ENCODE measurements around the gene SLCO4A1.
"Not testable (repeated sequence)": the region's sequence is repeated elsewhere in the genome, so short reads cannot be mapped to it uniquely, and the experiment has no call there.

The SLCO4A1 gene

GRCh38 chr20:62666736-62667529 is 24.6 kb downstream of the SLCO4A1 start:
- no peak for DNase-seq (ENCODE audit: low read depth)

- DNase-seq (ENCODE audit: low read depth), result no peak
These were observed 25.5 kb downstream of the SLCO4A1 start for GRCh38 chr20:62667530-62668440.

GRCh38 chr20:62668441-62669027 is 26.2 kb downstream of the SLCO4A1 start:
- peak; percentile 18 for DNase-seq (ENCODE audit: low read depth)

GRCh38 chr20:62669249-62669648 is 26.9 kb downstream of the SLCO4A1 start:
- no peak for DNase-seq (ENCODE audit: low read depth)

- DNase-seq (ENCODE audit: low read depth), result no peak
These were observed 27.9 kb downstream of the SLCO4A1 start for GRCh38 chr20:62670156-62670555.

GRCh38 chr20:62670998-62671397 is 28.7 kb downstream of the SLCO4A1 start:
- DNase-seq (ENCODE audit: low read depth), result no peak

GRCh38 chr20:62671765-62672164 is 29.5 kb downstream of the SLCO4A1 start:
- DNase-seq (ENCODE audit: low read depth), result no peak

- no peak for DNase-seq (ENCODE audit: low read depth)
These were observed 32.1 kb downstream of the SLCO4A1 start for GRCh38 chr20:62674370-62674769.

- DNase-seq (ENCODE audit: low read depth), result no peak
These were observed 33.0 kb downstream of the SLCO4A1 start for GRCh38 chr20:62675156-62675876.

GRCh38 chr20:62675877-62676260 is 33.6 kb downstream of the SLCO4A1 start:
- no peak for DNase-seq (ENCODE audit: low read depth)

- DNase-seq (ENCODE audit: low read depth), result no peak
These were observed 34.7 kb downstream of the SLCO4A1 start for GRCh38 chr20:62676976-62677375.

GRCh38 chr20:62677678-62678077 is 35.4 kb downstream of the SLCO4A1 start:
- DNase-seq (ENCODE audit: low read depth), result no peak

GRCh38 chr20:62678553-62678952 is 36.2 kb downstream of the SLCO4A1 start:
- DNase-seq (ENCODE audit: low read depth), result no peak

GRCh38 chr20:62679978-62680589 is 37.8 kb downstream of the SLCO4A1 start:
- DNase-seq (ENCODE audit: low read depth), result no peak

- DNase-seq (ENCODE audit: low read depth), result no peak
These were observed 40.7 kb downstream of the SLCO4A1 start for GRCh38 chr20:62682912-62683517.

GRCh38 chr20:62683660-62684322 is 41.5 kb downstream of the SLCO4A1 start:
- DNase-seq (ENCODE audit: low read depth), result not testable (repeated sequence)

GRCh38 chr20:62684981-62685380 is 42.7 kb downstream of the SLCO4A1 start:
- DNase-seq (ENCODE audit: low read depth), result no peak

- DNase-seq (ENCODE audit: low read depth), result no peak
These were observed 43.7 kb downstream of the SLCO4A1 start for GRCh38 chr20:62685781-62686555.
